K562 (cell line): ENCODE results near the gene TMEM63A. TPM values are rescaled to one million over a fixed set of nuclear protein-coding genes. Genes with fewer than 3 reads are reported as not detected.

Source experiments
- ATAC-seq: fragments of 200-7000 bp; cut with Tn5 transposase; 3 replicates; pipeline ENCODE4 v1.9.1; 2020; ENCODE audit warnings: moderate library complexity
- BruUV-seq: library from RNA; stranded (reverse); fragments of 400-500 nt; replicated peaks from 2 replicates; lab custom pipeline; 2021; lab: Mats Ljungman, UMichigan
- CTCF ChIA-PET: fragments of 300-600 bp; formaldehyde crosslinking; extraction: SDS; loops from one replicate; lab custom pipeline; 2021; ENCODE audit warnings: low intra/inter-chr PET ratio; lab: Yijun Ruan, JAX
- POLR2A ChIA-PET: fragments of 300-600, 350-650 bp; sonication (Branson Sonifier 250); formaldehyde crosslinking; extraction: SDS; loops from one replicate; lab custom pipeline; 2021; ENCODE audit warnings: antibody characterized with exemption, inconsistent platforms; lab: Yijun Ruan, JAX
- DNase-seq, 4 experiments: peaks; one replicate each; pipeline versions ENCODE4 v3.0.0 to v3.0.0-alpha.2; 2011 to 2018; ENCODE audit warnings: low spot score in 3 of 4, mixed read lengths in 3 of 4; ENCODE audit errors: extremely low read depth in 1 of 4
- FAIRE-seq: peaks from 2 replicates; lab custom pipeline; 2011; peaks lifted over from hg19 to GRCh38; lab: Jason Lieb, UNC
- H2AFZ ChIP-seq: 2 replicates; pipeline ENCODE4 v1.6.0; 2011; ENCODE audit warnings: low read depth, low read length, control low read depth, inconsistent platforms
- H3K27ac ChIP-seq: fragments of 200-600 bp; 3 replicates; pipeline ENCODE4 v1.8.0; 2011; ENCODE audit warnings: low read depth, mild to moderate bottlenecking, control low read depth, inconsistent platforms, low read length, moderate library complexity, mixed read lengths; ENCODE audit errors: extremely low read depth
- H3K27me3 ChIP-seq, 2 experiments: fragments of 300-600 bp in 1 of 2; 2 replicates in 1 of 2; 3 replicates in 1 of 2; pipeline versions ENCODE4 v1.6.0 to v1.8.0; 2011; ENCODE audit warnings: inconsistent platforms in 2 of 2, low read length in 2 of 2, mild to moderate bottlenecking in 1 of 2, mixed read lengths in 1 of 2, moderate library complexity in 1 of 2; ENCODE audit not compliant: control insufficient read depth in 2 of 2, insufficient read depth in 2 of 2
- H3K36me3 ChIP-seq: fragments of 300-600 bp; 3 replicates; pipeline ENCODE4 v1.8.0; 2011; ENCODE audit warnings: mild to moderate bottlenecking, low read length, inconsistent platforms; ENCODE audit not compliant: control insufficient read depth, insufficient read depth
- H3K4me1 ChIP-seq, 2 experiments: fragments of 200-600 bp in 1 of 2; replicated peaks in 1 of 2; 2 replicates in 1 of 2; 3 replicates in 1 of 2; pipeline versions ENCODE4 v1.5.1 to v1.8.0; 2011; ENCODE audit warnings: inconsistent platforms in 2 of 2, low read length in 2 of 2, mild to moderate bottlenecking in 1 of 2, mixed read lengths in 1 of 2, moderate library complexity in 1 of 2; ENCODE audit not compliant: control insufficient read depth in 2 of 2, insufficient read depth in 2 of 2
- H3K4me2 ChIP-seq: 2 replicates; pipeline ENCODE4 v1.6.1; 2011; ENCODE audit warnings: low read length, control low read depth, inconsistent platforms, mixed read lengths; ENCODE audit not compliant: insufficient read depth
- H3K4me3 ChIP-seq: fragments of 200-600 bp; sonication (generic), shearing (Covaris generic); 2 replicates; pipeline ENCODE4 v1.5.1; 2016; ENCODE audit warnings: control low read depth, inconsistent platforms
- H3K79me2 ChIP-seq: fragments of 200-600 bp; 3 replicates; pipeline ENCODE4 v1.8.0; 2011; ENCODE audit warnings: low read length, inconsistent platforms; ENCODE audit not compliant: control insufficient read depth, insufficient read depth
- H3K9ac ChIP-seq, 2 experiments: 2 replicates each; pipeline versions ENCODE4 v1.6.0 to v1.6.1; 2011; ENCODE audit warnings: low read depth in 2 of 2, low read length in 2 of 2, control low read depth in 1 of 2, inconsistent platforms in 1 of 2, mild to moderate bottlenecking in 1 of 2, mixed read lengths in 1 of 2; ENCODE audit not compliant: insufficient read depth in 1 of 2
- H3K9me1 ChIP-seq: one replicate; pipeline ENCODE4 v1.6.0; 2011; ENCODE audit warnings: inconsistent platforms, mild to moderate bottlenecking, low read length, moderate library complexity; ENCODE audit not compliant: control insufficient read depth, insufficient read depth
- H3K9me3 ChIP-seq: replicated peaks from 2 replicates; pipeline ENCODE4 v1.5.1; 2011; ENCODE audit warnings: low read depth, low read length, inconsistent platforms; ENCODE audit not compliant: control insufficient read depth, insufficient read depth
- H4K20me1 ChIP-seq: replicated peaks from 2 replicates; pipeline ENCODE4 v1.6.1; 2011; ENCODE audit warnings: low read length, inconsistent platforms, mixed read lengths; ENCODE audit not compliant: control insufficient read depth, insufficient read depth
- FOXO4 ChIP-seq: fragments of 450-650 bp; formaldehyde crosslinking; IDR thresholded peaks from 2 replicates; pipeline ENCODE4 v1.4.0; 2020; ENCODE audit warnings: mild to moderate bottlenecking, moderate library complexity
- HCFC1 ChIP-seq: IDR thresholded peaks from 2 replicates; pipeline ENCODE4 v1.6.1; 2012; ENCODE audit warnings: low read depth, low read length, improper control_type of control experiment
- MCM3 ChIP-seq: fragments of 450-650 bp; IDR thresholded peaks from 2 replicates; pipeline ENCODE4 v1.6.1; 2016
- MED1 ChIP-seq: sonication (generic); formaldehyde crosslinking; IDR thresholded peaks from 2 replicates; pipeline ENCODE4 v1.8.1; 2023; ENCODE audit warnings: missing genetic modification reagents, borderline replicate concordance
- NKRF ChIP-seq: fragments of 450-650 bp; IDR thresholded peaks from 2 replicates; pipeline ENCODE4 v1.6.1; 2016; ENCODE audit warnings: borderline replicate concordance
- SRF ChIP-seq, 2 experiments: fragments of 250-450, 450-650 bp in 1 of 2; sonication (Bioruptor Pico) in 1 of 2; sonication (generic) in 1 of 2; formaldehyde crosslinking; IDR thresholded peaks; 2 replicates each; pipeline versions ENCODE4 v1.5.0 to v1.5.1; 2020 to 2022; ENCODE audit warnings: mild to moderate bottlenecking in 1 of 2, missing genetic modification reagents in 1 of 2
- TGIF2 ChIP-seq: sonication (generic); formaldehyde crosslinking; IDR thresholded peaks from 2 replicates; pipeline ENCODE4 v1.8.1; 2022; ENCODE audit warnings: mild to moderate bottlenecking, missing genetic modification reagents, moderate library complexity
- ZNF280A ChIP-seq: fragments of 450-650 bp; IDR thresholded peaks from 2 replicates; pipeline ENCODE4 v1.6.1; 2018; ENCODE audit warnings: mild to moderate bottlenecking, low read depth; ENCODE audit not compliant: partially characterized antibody
- WGBS: fragments of 100-300 bp; shearing (Covaris generic); methylation state at CpG from one replicate; pipeline ENCODE4 v1.1.6; 2016; ENCODE audit warnings: low coverage, mixed read lengths; ENCODE audit not compliant: insufficient coverage; ENCODE audit errors: missing lambda C conversion rate; 5-methylcytosine and 5-hydroxymethylcytosine counted together
- in situ Hi-C: fragments of 300-500 bp; cut with MboI; formaldehyde crosslinking; loops from 4 replicates; pipeline ENCODE4 v1.15.0; 2018; ENCODE audit warnings: inconsistent platforms, mixed read lengths
- intact Hi-C: fragments of 100-400 bp; cut with micrococcal nuclease; formaldehyde crosslinking; loops from 2 replicates; pipeline ENCODE4 v1.14.2; 2022
- polyA plus RNA-seq, 8 experiments: library from polyadenylated mRNA; depleted of rRNA in 4 of 8; stranded (reverse) in 5 of 8; unstranded in 3 of 8; fragments of >200 nt; fragmentation: Nextera tagmentation in 2 of 8; fragmentation: Illumina TruSeq in 1 of 8; extraction: Ambion mirVana in 2 of 8; extraction: Trizol in 1 of 8; gene quantifications; 2 replicates each; pipeline versions ENCODE4 v1.2.1 to v1.2.3, GENCODE V29; 2011 to 2014; ENCODE audit warnings: inconsistent platforms in 1 of 8, missing spikeins in 1 of 8
- total RNA-seq, 7 experiments: library from RNA; depleted of rRNA in 6 of 7; stranded (reverse); fragments of >200 nt in 6 of 7; fragmentation: Illumina TruSeq in 2 of 7; extraction: Trizol in 2 of 7; gene quantifications; 2 replicates each; pipeline versions ENCODE4 v1.2.1 to v1.2.3, GENCODE V29; 2011 to 2021; ENCODE audit warnings: low replicate concordance in 1 of 7

TMEM63A gene
- total and polyA plus RNA-seq, 9 of the 15 experiments (the other 6 are each of a cell fraction or from before 2014, with no cell fraction given): 2.0 to 54.6 (median 17.5) TPM

GRCh38 chr1:225914391-225914790, 32.2 kb upstream of the TMEM63A start:
- peak overlapping the region in 1 of 2 experiments; percentile 57; a peak in 2 of 4 replicates for H3K9ac ChIP-seq
- CTCF ChIA-PET: no interaction called here
- H3K9me3 ChIP-seq: no peaks in the 10 kb centered on the region
- ATAC-seq (no peak), DNase-seq (no peak), FAIRE-seq (no peak)
- intact Hi-C loops (no loop called here), in situ Hi-C loops (no loop called here)
- H3K79me2 ChIP-seq: no peaks in the 10 kb centered on the region
- no peaks in the 10 kb centered on the region for H3K27me3 ChIP-seq
- no peaks in the 10 kb centered on the region for H4K20me1 ChIP-seq
- peaks cover 23% of the 10 kb centered on the region; the same call in 2 of the 3 replicates for H3K36me3 ChIP-seq
- no peak overlapping the region for H3K27ac ChIP-seq
- H3K4me2 ChIP-seq: no peak overlapping the region
- 75% methylated on average over 6 of the region's 6 CpGs for WGBS
- no peak overlapping the region for H2AFZ ChIP-seq
- TF ChIP-seq TGIF2 (CRISPR knock-in tag) (no peak), FOXO4 (CRISPR knock-in tag) (no peak), MCM3 (no peak), MED1 (CRISPR knock-in tag) (no peak), ZNF280A (no peak), HCFC1 (no peak), NKRF (no peak), SRF (CRISPR knock-in tag; IDR thresholded peaks at IDR 0.05) (no peak)
- POLR2A ChIA-PET: interaction anchor here (0.7 to 1.3 kb wide), 6 partner anchors 8 to 569 kb away, joined by 3 read pairs; no protein-coding TSS in a partner anchor
- no peak overlapping the region for H3K4me3 ChIP-seq
- peaks cover 0 to 12% of the 10 kb centered on the region in 2 experiments; a peak in 2 of 5 replicates for H3K4me1 ChIP-seq
- H3K9me1 ChIP-seq: no peaks in the 10 kb centered on the region
- no TSS peak for BruUV-seq
